HG02588 (cell line): ENCODE results near the gene DCXR.

Experiments
- ATAC-seq: cut with Tn5 transposase; IDR thresholded peaks from one replicate; pipeline ENCODE4 v1.9.1; 2021; ENCODE audit warnings: mild to moderate bottlenecking, moderate library complexity; ENCODE audit not compliant: unreplicated experiment

DCXR gene

GRCh38 chr17:82013772-82014321, 23.6 kb downstream of the DCXR start:
- no peak for ATAC-seq

DNA sequence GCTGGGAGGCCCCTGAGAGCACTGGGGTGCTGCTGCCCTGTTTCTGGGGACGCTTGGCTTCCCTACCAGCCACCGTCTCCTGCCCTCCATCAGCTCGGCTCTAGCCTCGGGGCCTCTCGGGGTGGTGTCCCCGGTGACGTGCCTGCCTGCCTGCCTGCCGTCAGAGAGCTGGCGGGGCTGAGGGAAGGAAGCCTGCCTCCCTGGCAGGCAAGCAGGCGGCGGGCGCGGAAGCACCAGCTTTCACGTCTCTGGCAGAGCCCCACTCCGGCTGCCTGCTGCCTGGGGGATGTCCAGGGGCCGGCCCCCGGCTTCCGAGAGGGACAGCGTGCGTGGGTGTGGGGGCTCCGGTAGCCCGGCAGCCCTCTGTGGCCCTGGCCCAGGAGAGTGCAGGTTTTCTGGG, 24.2 kb downstream of the DCXR start:
- no peak for ATAC-seq

- ATAC-seq, result no peak
Observed at GRCh38 chr17:82012640-82013295, 24.7 kb downstream of the DCXR start.

DNA sequence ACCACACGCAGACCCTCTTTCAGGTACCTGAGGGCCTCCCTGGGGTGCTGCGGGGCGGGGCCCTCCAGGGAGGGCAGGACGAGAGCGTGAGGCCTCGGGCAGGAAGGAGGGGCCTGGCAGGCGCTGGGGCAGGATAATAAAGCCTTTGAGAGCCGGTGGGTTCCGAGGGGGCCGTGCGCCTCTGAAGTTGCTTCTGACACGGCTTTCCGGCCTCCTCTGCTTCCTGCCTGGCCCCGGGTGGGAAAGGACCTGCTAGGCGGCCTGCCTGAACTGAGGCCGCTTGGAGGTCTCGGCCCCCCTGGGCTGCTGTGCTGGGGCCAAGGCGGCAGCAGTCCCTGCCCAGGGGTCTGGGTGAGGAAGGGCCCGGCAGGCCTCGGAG, 25.2 kb downstream of the DCXR start:
- no peak for ATAC-seq

DNA sequence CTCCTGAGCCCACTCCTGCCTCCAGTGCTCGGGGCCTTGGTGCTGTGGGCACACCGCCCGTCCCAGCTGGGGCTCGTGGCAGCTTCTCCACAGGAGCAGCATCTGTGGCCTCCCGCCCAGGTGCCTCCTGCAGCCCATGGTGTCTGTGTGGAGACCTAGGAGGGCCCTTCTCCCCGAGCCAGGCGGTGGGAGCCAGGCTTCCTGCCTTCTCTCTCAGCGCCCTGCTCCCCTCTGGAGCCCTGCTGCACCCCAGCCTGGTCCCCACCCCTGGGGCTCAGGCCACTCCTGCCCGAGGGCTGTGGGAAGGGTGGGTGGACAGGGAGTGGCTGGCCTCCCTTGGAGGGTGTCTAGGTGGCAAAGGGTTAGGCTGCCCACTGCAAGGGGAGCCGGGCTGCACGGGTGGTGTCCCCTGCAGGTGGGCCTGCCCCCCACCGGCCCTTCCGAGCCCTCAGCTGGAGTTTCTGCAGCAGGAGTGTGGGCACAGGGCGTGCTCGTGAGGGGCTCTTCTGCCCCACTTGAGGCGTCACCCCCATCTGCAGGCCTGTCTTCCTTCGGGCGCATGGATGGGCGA, 25.8 kb downstream of the DCXR start:
- no peak for ATAC-seq

DNA sequence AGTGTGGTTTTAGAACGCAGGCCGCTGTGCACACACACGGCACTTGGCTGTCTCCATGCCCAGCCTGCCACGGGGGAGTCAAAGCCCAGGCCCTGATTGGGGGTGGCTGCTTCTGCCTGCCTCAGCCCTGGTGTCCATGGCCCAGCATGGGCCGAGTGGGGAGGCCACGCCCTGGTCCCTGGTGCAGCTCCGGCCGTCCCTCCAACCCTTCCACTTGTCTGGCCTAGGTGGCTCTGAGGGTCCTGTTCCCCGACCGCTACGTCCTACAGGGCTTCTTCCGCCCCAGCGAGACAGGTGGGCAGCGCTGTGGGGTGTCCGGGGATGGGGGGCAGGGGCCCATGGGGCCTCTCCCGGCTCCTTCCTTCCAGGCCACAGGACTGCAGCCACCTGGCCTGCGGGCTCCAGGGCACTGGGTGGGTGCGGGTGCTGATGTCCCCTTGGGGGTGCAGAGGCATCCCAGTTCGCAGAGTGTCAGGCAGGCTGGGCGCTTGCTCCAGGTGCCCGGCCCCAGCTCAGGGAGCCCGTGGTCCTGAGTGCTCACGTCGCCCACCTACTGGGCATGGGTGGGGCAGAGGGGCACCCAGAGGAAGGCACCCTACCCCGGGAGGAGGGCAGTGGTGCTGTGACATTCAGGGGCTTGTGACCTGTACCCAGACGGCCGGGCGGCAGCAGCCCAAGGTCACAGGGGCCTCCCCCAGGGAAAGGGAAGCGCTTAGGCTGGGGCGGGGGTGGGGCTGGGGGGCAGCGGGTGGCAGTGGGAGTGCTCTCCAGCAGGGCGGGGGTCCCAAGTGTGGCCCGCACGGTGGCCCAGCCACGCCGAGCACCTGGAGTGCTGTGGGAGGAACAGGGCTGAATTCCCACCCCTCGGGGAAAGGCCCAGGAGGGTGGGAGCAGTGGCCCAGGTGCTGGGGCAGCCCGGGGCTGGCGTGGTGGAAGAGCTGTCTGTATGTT, 26.6 kb downstream of the DCXR start:
- no peak for ATAC-seq

- ATAC-seq, result no peak
Observed at GRCh38 chr17:82009413-82009812, 28.1 kb downstream of the DCXR start.

DNA sequence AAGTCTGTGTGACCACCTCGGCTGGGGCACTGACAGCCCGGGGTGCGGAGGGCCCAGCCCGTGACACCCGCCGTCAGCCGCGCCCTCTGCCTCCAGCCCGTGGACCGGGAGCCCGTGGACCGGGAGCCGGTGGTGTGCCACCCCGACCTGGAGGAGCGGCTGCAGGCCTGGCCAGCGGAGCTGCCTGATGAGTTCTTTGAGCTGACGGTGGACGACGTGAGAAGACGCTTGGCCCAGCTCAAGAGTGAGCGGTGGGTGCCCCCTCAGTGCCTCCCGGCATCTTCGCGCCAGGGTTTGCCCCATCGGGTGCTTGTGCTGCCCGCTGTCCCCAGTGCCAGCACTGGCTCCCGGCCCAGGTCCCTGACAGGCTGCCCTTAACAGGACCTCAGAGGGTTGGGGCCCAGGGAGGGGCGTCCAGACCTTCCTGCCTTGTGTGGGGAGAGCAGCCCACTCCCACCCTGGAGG, 28.5 kb downstream of the DCXR start:
- no peak for ATAC-seq

DNA sequence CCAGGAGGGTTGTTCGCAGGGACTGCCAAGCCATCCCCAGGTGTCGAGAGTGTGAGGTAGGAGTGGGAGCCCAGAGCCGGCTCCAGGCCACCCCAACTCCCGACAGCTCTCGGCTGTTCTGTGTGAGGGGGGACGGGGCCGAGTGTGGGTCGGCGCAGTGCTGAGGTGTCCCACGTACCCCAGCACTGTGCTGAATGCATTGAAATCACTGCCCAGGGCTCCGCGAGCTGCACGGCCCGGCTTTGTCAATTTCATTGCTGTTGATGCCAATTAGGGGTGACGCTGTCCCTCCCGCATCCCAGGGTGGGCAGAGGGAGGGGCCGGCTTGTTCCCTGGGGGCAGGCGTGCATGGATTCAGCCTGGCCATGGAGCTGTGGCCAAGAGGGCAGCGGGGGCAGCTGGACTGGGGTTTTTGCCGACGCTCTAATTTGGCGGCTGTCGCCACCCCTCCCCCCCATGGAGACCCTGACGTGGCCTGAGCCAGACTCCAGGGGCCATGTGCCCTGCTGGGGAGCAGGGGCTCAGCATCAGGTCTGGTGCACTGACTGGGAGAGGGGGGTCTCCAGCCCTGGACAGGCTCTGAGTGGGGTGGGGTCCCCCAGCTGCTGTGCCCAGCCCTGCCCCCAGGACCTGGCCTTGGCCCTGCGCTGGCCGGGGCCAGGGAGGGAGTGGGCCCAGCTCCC, 29.1 kb downstream of the DCXR start:
- ATAC-seq, result no peak

DNA sequence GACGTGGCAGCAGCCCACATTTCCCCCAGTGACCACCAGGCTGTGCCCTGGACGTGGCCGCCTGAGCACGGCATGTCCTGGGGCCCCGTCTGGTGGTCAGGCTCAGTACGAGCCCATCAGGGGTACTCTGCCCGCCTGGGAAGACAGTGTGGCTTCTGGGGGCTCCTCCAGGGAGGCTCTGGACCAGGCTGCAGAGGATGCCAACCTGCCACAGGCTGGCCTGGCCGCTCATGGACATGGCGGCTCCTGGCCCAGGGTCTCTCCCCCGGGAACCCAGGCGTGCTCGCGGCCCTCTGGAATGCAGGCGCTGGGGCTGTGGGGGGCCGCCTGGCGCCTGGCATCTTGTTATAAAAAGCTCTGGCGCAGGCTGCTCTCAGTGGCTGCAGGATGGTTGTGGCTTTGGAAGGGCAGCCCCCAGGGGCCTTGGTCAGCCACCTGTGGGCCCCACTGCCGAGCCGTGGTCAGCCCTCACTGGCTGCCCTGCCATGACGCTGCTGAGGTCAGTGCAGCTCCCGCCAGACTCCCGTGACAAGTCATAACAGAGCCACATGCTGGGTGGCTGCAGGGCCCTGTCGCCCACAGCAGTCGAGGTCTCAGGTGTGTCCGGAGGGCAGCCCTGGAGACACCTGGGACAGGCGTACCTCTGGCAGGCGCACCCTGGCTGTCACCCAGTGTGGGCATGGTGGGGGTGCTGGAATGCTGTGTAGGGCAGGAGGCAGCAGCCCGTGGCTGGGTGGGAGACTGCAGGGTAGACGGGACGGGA, 29.8 kb downstream of the DCXR start:
- no peak for ATAC-seq

DNA sequence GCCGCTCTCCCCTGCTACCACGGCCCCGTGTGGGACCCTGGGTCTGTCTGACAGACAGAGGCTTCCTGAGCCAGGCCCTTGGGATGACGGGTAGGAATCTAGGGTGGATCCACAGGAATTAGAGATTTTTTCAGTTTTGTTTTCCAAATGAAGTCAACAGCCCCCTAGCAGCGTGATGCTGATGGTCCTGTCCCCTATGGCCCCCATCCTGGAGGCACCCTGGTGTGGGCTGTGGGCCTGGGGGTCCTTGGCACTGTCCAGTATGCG, 30.3 kb downstream of the DCXR start:
- no peak for ATAC-seq

- ATAC-seq, result no peak
Observed at GRCh38 chr17:82006468-82007227, 30.8 kb downstream of the DCXR start.

GRCh38 chr17:82005701-82006348, 31.7 kb downstream of the DCXR start:
- no peak for ATAC-seq

DNA sequence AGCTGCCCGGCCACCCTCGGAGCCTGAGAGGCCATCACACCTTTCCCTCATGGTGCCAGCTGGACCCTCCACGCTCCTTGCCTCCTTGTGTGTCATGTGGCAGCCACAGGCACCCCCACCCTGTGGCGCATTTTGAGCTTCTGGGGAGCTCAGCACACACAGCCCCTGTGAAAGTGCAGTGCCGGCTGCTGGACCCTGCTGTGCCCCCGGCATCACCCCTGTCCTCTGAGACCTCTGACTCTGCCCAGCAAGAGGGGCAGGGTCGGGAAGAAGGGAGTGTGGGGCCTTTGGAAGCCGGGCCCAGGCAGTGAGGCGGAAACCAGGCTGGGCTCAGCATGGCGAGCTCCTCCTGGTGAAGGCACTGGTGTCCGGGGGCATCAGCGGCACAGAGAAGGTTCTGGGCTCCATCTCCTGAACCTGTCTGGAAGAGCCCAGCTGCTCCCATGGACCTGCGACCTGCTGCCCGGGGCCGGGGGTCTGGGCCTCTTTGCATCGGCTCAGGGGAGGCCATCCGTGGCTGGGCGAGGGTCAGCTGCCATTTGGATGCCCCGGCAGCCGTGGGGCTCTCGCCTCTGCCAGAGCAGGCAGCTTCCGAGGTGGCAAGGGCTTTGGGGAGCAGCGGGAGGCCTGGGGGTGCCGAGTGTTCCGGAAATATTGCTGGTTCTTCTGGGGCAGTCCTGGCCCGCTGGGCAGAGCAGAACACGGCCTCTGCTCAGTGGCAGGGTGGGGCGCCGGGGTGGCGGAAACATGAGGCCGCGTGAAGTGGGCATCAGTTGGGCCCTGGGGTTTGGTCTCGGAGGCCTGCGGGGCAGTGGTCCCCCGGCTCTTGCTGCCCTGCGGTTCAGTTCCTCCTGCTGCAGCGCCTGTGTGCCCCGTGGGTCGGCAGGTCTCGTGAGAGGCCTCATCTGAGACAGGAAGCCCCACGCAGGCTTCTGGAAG, 32.7 kb downstream of the DCXR start:
- no peak for ATAC-seq

- ATAC-seq, result no peak
Observed at GRCh38 chr17:82003411-82004381, 33.8 kb downstream of the DCXR start.

GRCh38 chr17:82001571-82002056, 35.9 kb downstream of the DCXR start:
- no peak for ATAC-seq
